H4 (cell line): ENCODE measurements around the gene C5orf15. TPM values are rescaled to one million over a fixed set of nuclear protein-coding genes. Genes with fewer than 3 reads are reported as not detected.

Source experiments
- DNase-seq: peaks from one replicate; pipeline ENCODE4 v3.0.0-alpha.2; 2015; ENCODE audit warnings: low spot score
- total RNA-seq: library from RNA; depleted of rRNA; stranded (reverse); fragments of >200 nt; shearing (Covaris generic); gene quantifications from 2 replicates; pipeline ENCODE4 v1.2.3, GENCODE V29; 2014; rRNA removed

C5orf15 gene
- total RNA-seq, 1 experiment from 2014 or later, result 166 TPM

GRCh38 chr5:133924221-133924920 lies 44.1 kb downstream of the C5orf15 start:
- no peak for DNase-seq

DNA sequence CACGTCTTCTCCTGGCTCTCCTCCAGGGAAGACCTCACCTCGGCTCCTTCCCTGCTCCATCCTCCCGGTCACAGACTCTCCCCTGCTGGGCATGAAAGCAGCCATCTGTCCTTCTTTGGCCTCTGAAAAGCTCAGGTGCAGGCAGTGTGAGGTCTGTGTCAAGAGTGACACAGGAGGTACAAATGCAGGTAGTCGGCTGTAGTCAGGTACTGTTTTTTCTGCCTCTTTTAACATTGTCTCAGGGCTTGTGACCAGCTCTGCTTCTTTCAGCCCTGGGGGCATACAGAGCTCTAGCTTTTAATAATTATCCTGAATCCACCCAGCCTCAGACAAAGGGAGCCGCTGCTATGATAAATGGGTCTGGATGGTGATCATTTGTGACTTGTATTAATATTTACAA lies 46.4 kb downstream of the C5orf15 start:
- DNase-seq, result no peak

DNA sequence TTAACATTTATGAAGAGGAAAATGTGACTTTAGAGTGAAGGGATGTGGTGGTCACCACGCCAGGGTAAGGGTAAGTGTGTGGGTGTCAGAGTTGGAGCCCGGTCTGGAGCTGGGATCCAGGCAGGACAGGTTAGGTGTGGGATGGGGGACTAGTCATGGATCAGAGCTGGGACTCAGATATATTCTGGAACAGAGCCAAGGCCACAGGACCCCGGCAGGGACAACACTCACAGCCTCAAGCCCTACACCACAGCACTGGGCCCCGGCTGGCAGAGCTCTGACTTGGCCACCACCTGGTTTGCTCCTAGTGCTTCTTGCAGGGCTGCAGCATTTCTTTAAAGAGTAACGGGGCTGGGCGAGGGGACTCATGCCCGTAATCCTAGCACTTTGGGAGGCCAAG lies 47.4 kb downstream of the C5orf15 start:
- no peak for DNase-seq

- DNase-seq, result no peak
These were observed 49.0 kb downstream of the C5orf15 start for GRCh38 chr5:133919148-133920136.

- DNase-seq, result no peak
These were observed 49.7 kb downstream of the C5orf15 start for GRCh38 chr5:133918731-133919130.

DNA sequence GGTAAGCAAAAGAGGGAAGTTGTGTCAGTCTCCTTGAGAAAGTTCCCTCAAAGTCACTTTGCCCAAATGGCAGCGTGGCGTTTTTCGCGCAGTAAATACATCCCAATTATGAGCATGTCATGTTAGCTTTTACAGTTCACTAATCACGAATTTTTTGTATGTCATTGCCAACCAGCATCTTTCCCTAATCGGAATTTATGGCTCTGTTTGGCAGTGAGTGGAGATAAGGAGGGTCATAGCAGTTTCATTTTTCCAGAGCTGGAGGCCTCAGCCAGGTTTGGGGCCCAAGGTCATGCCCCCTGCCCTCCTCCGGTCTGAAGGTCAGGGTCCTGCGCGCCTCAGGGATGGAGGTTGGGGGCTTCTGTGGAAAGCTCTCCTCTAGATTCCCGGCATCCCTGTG lies 50.1 kb downstream of the C5orf15 start:
- no peak for DNase-seq

DNA sequence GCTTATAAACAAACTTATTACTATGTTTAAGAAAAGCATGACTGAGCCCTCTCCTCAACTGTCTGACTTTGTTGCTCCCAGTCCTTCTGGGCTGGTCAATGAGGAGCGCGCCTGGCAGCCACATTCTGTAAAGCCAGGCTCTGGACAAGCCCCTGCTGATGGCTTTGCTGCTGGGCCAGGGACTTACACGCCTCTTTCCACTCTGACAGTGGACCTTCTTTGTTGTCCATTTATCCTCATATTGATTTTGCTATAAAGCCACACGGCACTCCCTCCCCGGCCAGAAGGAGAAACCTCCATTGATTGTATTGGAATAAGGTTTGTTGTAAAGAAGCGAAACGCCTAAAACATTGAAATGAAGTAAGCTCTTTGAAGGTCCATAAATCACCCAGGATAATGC lies 50.6 kb downstream of the C5orf15 start:
- DNase-seq, result no peak

DNA sequence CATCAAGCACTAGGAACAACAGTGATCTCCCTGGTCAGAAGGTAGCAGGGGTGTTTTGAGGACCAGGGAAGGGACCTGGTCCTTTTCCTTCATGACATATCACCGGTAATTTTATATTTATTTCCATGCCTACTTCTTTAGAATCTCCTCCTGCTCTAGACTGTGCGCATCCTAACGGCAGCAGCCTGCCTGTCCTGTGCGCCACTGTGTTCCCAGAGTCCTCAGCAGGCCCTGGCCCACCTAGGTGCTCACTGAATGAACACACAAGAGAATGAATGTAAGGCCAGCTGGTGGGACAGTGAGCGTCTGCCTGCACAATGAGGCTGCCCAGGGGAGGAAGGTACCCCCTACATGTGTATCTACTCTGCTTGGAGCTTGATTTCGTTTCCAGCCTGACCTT lies 51.5 kb downstream of the C5orf15 start:
- DNase-seq, result no peak

DNA sequence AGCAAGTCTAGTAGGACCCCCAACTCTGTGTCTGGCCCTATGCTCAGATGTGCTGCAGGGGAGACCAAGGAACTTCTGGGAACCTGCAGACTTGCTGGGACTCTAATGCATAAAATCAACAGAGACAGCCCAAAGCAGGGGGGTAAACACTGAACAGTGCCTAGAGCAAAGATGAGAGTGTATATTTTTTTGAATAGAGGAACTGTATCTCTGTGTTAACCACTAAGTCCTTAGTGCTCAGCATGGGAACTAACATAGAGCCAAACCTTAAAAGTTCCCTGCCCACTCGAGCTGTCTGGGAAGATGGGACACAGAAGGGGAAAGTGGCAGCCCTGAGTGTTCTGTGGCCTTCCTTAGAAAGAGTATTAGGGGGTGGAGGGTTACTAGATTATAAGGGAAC lies 51.9 kb downstream of the C5orf15 start:
- DNase-seq, result no peak

DNA sequence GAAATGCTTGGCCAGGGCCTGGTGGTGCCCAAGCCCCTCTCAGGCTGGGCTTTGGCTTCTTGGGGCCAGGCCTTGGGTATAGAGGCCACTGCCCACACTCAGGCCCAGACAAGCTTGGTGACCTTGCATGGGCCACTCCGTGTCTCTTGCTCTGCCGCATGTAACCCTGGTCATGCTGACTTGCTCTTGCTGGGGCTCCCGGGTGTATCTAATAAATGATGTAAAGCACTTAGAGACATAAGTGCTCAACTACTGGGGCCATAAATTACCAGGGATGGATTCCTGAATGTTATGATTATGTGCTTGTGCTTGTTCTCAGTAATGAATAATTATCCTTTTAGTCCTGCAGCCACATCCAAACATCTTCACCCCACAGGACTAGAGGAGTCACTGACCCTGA lies 54.0 kb downstream of the C5orf15 start:
- no peak for DNase-seq

DNA sequence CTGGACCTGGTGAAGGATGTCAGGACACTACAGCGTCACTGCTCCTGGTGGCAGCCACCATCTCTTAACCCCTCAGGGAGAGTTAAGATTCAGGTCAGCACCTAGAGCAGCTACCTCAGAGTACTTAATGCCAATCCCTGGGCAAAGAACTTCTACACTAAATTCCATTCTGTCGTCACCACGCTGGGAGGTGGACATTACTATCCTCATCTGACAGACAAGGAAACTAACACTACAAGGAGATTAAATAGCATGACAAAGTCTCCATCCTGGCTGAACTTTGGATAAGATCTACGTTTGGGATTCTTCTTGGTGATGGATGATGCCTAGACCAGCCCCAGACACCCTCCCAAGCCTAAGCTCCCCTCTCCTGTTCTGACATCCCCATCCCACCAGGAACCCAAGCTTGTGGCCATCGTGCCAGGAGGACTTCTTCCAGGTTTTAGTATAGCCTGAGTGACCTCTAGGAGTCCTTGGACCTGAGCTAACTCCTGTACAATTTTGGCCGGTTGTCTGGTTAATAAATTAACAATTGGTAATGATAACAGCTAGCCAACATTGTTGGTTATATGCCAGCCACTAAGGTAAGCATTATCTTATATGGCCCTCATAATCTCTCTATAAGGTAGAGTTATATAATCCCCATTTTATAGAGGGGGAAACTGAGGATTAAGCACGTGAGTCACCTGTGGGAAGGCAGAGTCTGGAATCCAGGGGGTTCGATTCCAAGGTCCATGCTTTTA lies 54.8 kb downstream of the C5orf15 start:
- no peak for DNase-seq

GRCh38 chr5:133912951-133913350 lies 55.5 kb downstream of the C5orf15 start:
- DNase-seq, result no peak

- no peak for DNase-seq
These were observed 57.9 kb downstream of the C5orf15 start for GRCh38 chr5:133910571-133910970.

GRCh38 chr5:133909603-133910002 lies 58.8 kb downstream of the C5orf15 start:
- DNase-seq, result no peak

- DNase-seq, result no peak
These were observed 61.4 kb downstream of the C5orf15 start for GRCh38 chr5:133907075-133907474.

DNA sequence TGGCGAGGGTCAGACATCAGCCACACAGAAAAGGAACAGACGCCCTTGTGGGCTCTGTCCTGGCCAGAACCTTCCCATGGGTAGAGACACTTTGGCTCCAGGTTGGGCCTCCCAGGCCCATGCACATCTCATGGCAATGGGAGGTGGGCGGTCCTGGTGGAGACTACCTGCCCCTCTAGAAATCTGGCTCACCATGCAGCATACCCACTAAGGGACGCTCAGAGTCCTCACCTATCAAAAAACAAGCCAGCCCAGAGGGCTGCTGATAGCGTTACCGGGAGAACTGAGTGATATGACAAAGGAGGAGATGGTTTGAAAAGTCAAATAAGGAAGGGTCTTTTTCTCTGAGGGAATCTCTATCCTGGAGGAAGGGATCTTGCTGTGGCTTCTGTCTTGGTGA lies 62.1 kb downstream of the C5orf15 start:
- no peak for DNase-seq

Other genes starting within 250 kb of the C5orf15 start
- 732 and 750 TPM in 2 replicates for gene VDAC1, start 36.4 kb upstream of the C5orf15 start, total RNA-seq
- gene TCF7, start 146.1 kb upstream of the C5orf15 start, total RNA-seq, result 1.5 and 2.9 TPM in 2 replicates
- 886 and 1,193 TPM in 2 replicates for gene SKP1, start 208.3 kb upstream of the C5orf15 start, total RNA-seq